Forelimb muscle (tissue), 1 donor: Measurements from ENCODE around the gene GP5. TPM values are rescaled to one million over a fixed set of nuclear protein-coding genes. Genes with fewer than 3 reads are reported as not detected.
A peak's percentile ranks its signal among the peaks of the same experiment; 100 is the strongest.

Source experiments
- DNase-seq: peaks from one replicate; pipeline ENCODE4 v3.0.0-alpha.2; 2013; ENCODE audit warnings: low read depth
- polyA plus RNA-seq: library from polyadenylated mRNA; unstranded; fragments of 120-200 nt; gene quantifications from one replicate; pipeline ENCODE4 v1.2.1, GENCODE V29; 2013; ENCODE audit not compliant: insufficient read length

GP5 gene
- polyA plus RNA-seq, 1 donor: 0.35 TPM

DNA sequence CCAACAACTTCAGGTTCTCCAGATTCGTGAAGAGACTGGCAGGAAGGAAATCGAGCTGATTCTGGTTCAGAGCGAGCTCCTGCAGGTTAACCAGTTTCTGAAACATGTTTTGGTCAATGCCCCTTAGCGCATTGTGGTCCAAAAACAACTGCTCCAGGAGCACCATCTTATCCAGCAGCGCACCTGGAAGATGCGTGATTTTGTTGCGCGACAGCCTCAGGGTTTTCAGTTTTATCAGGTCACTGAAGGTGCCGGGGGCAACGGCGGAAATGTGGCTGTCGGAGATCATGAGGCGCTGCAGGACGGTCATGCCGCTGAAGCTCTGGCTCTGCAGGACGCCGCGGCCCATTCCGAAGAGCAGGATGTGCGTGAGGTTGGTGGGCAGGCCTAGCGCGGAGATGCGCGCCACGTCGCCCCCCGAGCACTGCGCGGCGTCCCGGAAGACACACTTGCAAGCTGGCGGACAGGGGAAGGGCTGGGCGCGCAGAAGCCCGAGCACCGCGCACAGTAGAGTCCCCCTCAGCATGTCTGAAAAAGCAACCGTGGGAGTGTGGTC, 1.2 kb downstream of the GP5 start:
- DNase-seq: no peak

DNA sequence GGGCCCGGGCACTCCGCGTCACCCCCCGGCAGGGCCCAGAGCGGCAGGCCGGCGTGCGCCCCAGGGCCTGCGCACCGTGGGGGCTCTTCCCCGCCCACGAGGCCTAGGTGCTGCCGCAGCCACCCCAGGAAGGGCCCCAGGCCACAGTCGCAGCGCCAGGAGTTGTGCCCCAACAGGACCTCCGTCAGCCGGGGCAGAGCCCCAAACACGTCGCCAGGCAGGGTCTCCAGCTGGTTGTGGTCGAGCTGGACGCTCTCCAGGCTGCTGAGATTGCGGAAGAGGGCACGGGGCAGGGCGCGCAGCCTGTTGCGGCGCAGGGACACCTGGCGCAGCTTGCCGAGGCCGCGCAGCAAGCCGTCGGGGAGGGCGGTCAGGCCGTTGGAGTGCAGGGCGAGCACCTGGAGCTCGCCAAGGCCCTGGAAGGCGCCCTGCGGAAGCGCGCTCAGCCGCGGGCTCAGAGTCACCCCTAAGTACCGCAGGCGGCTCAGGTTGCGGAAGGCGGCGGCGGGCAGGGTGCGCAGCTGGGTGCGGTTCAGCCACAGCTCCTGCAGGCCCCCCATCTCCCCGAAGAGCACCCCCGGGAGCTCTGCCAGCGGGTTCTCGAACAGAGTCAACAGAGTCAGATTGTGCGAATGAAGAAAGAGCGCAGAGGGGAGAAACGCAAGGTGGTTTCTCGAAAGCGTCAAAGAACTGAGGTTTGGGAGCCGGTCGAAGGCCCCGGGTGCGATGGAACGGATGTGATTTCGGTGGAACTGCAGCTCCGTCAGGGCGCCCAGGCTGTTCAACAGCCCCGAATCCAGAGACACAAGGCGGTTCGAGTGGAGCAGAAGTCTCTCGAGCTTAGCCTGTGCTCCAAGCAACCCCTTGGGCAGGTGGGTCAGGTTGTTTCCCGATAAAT, 2.0 kb downstream of the GP5 start:
- no peak for DNase-seq

DNA sequence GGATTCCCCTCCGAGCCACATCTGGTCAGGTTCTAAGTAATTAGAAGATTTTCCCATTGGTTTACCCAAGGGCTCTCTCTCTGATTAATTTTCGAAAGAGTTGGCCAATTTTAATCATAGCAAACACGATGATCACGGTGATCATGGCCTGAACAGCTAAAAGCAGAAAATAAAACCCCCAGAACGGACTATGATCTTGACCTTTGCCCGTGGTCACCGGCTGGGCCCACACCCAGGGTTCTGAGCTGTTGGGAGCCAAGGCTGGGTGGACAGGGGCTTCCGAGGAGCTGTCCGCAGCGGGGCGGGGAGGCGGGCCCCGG, 2.6 kb downstream of the GP5 start:
- DNase-seq: no peak

DNA sequence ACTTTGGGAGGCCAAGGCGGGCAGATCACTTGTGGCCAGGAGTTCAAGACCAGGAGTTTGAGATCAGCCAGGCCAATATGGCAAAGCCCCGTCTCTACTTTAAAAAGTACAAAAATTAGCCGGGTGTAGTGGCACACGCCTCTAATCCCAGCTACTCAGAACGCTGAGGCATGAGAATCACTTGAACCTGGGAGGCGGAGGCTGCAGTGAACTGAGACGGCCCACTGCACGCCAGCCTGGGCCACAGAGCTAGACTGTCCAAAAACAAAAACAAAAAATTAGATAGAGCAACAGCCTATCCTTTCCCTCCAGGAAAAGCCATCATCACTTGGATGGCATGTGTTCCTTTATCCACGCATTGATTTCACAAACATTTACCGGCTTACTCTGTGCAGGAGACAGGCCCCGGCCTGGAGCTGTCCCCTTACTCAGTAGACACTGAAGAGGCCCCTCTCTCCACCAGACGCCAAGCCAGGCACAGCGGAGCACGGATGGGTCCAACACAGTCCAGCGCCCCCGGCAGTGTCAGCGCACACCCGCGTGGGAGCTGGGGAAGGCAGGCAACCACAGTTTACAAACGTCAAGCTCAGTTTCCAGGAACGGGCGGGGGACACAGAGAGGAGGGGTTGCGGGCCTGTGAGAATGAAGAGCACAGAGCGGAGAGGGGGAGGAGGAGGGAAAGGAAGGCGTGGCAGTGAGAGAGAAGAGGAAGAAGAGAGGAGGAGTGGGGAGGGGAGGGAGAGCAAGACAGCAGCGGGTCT, 3.1 kb downstream of the GP5 start:
- DNase-seq: peak; percentile 25

DNA sequence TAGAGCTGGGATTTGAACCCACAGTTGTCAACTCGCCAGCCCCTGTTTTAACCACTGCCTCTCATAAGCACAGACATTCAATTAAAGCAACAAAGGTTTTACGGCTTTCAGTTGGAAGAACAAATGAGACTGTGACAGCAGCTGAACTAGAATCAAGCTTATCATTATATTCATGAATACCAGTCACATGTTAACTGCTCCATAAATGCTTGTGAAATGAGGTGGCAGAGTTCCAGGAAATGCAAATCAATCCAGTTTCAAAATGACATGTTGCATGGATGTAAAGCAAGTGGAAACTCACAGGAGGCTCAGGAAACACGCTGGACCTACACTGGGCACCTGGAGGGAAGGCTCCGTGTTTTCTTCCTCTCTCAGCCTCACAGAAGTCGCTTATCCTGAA, 3.9 kb downstream of the GP5 start:
- DNase-seq: no peak

DNA sequence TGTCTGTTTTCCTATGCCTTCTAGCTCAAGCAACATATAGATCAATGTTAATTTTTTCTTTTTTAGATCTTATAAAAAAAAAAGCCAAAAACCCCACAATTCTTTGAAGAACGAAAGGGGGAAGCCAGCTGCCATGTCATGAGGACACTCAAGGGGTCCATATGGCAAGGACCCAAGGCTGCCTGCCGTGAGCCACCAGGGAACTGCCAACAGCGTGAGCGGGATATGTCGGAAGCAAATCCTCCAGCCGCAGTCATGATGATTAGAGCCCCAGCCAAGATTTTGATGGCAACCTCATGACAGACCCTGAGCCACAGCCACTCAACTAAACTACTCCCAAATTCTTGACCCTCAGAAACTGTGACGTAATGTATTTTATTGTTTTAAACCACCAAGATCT, 6.5 kb downstream of the GP5 start:
- no peak for DNase-seq

DNA sequence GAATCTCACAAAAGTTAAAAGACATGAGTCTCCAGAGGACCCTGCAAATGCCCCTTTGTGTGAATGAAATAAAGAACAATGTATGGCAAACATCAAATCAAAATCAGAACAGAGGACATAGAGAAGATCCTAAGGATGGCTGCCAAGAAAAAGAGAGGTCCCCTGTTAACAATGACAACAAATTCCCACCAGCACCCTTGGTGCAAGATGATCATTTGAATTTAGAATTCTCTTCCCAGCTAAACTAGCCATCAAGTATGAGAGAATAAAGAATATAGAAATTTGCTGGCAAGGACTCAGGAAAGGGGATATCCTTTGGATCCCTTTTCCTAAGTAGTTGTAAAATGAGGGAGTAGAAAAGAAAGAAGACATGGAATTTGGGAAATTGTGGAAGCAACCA, 8.2 kb downstream of the GP5 start:
- DNase-seq: no peak

DNA sequence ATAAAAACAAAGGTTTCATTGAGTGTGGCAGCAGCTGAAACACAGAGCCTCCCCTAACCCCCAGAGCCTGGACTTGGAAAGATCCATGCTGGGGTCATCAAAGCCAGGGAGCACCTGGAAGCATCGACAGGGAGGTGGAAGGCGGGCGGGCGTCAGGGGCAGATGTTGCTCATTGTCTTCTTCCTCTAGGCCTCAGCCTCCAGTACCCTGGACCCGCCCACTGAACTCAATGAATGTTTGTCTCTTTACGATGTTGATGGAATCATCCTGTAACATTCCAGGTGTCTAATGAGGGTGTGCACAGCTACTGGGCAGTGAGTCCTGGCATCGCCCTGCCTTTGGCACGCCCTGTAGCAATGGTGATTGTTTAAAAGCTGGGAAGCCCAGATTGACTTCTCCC, 9.8 kb downstream of the GP5 start:
- no peak for DNase-seq

DNA sequence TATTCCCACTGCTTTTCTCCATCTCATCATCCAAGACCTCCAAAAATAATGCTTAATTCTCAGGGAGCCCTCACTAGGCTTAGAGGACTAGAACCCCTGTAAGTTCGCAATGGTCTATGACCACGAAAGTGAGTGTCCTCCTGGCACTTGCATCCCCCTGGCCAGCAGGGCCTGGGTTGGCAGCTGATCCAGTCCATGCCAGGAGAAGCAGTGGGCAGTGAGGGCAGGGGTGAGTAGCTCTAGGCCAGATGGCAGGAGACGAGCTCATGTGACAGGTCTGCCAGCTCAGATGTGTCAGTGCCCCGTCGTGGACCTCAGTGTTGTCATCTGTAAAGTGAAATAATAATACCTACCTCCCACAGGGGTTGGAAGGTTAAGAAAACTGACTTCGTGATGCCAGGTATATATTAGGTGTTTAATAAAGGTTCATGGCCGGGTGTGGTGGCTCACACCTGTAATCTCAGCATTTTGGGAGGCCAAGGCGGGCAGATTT, 11.1 kb downstream of the GP5 start:
- DNase-seq: no peak

DNA sequence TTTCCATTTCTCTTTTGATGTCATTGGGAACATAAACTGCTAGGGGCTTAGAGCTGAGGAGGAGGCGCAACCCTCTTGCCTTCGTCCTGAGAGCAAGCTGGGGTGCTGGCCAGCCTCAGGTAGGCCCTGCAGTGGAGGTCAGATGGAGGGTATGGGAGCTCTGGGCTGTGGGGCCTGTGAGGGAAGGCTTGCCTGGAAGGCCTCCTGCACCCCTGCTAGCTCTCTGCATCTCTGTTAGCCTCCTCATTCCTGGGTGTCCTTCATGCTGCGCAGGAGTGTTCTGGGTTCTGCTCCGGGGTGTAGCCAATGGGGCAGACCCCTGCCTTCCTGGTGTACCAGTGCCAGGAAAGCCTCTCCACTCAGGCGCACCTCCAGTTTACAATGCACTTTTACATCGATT, 11.8 kb downstream of the GP5 start:
- no peak for DNase-seq

DNA sequence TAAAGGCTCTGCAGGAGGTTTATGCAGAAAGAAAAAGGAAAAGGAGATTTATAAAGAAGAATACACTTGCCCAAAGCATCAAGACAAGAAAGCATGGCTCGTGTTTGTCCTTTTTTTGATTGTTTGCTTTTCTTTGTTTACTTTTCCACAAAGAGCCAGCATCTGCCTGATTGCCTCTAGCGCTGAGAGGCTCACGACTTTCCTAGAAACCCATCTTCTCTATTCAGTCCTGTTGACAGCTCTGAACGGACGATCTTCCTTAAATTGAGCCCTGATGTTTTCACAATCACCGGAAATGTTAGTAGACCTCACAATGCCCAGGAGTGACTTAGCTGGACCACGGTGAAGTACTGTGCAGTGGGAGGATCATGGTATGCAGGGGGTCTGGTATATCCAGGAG, 12.4 kb downstream of the GP5 start:
- no peak for DNase-seq

DNA sequence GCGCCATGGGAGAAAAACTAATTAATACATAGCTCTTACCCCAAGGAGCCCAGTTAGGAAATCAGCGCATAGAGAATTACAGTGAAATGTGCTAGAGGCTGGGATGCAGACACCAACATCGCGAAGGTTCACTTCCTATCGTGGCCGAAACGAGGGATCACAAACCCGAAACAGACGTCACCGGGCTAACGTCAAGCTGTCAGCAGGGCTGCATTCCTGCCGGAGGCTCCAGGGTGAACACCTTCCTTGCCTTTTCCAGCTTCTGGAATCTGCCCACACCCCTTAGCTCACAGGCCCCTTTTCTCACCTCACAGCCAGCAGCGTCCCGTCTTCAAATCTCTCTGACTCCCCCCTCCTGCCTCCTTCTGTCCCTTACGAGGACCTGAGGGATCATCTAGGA, 13.0 kb downstream of the GP5 start:
- no peak for DNase-seq

DNA sequence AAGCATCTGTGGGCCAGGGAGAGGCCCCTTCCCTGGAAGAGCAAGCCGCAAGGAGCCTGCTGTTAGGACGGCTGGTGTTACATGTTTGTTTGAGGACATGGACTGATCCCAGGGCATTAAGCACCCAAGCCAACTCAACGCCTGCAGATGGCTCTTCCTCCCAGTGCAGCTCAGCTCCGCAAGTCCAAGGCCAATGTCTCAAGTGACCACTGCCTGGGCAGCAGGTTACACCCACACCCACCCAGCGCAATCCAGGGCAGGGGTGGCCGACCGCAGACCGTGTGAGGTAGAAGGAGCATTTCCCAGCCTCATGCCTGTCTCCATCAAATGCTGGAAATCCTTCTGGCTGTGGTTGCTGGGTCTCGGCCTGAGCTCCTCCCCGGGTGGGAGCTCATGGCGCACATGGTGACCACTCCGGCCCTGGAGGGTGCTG, 14.5 kb downstream of the GP5 start:
- no peak for DNase-seq

DNA sequence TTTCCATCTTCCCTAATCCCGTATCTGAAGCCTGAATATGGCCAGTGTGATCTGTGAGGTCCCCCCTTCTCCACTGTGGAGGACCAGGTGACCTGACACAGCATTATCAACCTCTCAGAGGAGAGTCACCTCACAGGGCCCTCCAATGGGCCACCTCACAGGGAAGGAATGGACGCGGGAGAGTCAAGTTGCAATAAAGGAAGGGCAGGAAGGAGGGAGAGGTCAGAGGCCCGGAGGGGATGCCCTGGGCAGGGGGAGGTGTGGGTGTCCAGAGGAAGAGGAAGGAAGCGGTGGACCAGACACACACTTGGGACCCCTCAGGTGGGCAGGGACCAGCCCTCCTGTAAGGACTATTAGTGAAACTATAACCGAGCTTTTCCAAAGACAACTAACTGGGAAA, 14.9 kb downstream of the GP5 start:
- no peak for DNase-seq

DNA sequence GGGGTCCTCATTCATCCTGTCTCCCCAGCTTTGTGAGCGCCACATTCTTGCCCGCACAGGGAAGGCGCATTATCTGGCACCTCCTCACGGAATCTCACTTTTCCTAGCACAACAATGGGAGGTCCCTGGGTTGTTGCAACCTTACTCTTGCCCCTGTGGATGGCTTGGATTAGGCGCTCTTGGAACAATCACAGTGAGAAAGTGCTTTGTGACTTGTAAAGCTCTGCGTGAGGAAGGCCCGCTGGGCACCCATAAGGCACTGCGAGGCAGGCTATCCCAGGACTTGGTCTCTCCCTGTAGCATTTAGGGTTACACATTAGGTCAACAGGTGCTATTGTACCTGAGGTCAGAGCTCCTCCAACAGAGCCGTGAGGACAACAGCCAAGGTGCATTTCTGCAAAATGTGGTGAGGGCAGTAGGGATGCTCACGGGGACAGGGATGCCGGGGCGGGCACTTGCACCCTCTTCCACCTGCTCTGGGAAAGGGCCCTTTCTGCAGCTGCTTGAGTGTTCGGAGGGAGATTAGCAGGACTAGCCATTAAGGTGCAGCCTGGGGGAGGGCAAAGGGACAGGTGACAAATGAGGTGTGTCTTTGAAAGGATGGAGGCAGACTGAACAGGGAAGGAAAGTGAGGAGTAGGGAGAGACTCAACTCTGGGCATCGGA, 15.7 kb downstream of the GP5 start:
- DNase-seq: no peak

DNA sequence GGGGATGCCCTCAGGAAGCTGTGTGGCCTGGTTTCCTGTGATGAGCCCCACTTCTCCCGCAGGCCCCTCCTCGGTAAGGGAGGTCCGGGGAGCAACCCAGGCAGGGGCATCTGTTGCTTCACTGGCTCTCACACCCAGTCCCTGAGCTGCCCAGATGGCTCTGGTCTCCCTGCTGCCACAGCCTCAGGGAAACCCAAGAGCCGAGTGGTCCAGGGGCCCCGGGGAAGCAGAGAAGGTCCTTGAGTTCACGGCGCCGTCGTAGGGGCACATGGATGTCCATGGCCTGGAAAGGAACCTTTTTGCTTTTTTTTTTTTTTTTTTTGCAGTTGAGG, 16.2 kb downstream of the GP5 start:
- no peak for DNase-seq

DNA sequence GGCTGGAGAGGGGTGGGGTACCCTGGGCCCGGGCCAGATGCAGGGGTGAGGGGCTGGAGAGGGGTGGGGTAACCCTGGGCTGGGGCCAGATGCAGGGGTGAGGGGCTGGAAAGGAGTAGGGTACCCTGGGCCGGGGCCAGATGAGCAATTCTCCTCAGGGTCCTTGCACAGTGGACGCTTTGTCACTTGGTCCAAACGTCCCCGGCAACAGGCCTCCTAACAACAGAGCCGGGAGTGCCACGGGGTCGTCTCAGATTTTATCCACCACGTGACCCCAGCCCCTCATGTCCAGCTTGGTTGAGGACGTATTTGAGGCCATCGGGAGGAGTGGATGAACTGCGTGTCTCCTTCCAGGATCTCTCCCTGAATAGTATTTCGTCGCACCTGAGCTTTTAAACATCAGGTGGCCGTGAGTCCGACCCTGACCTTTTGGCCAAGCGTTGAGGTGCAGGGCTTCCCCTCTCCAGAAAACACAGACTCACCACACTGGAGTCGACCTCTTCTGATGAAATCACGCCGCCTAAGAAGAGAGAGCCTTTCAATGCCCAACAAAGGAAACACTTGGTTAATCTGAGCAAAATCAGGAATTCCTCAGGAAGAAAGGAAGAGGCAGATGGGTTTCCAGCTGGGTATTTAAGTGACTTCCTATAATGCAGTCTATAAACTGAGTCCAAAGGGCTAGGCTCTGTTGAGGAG, 16.7 kb downstream of the GP5 start:
- no peak for DNase-seq

DNA sequence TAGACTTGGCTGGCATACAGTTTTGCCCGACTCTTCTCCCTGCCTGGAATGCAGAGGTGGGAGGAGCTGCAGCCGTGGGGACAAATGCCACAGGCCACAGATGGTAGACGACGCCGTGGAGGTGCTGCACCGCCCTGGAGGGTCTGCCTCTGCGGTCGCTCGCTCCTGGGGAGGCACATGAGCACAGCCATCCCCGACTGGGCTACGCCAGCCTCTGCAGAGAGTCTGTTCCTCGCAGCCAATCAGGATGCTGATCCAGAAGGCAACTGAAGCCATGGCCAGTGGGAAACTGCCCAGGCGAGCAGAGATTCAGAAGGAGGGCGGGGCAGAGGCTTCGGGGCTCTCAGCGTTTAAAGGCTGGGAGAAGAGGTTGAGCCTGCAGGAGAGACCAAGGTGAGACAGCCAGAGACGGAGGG, 17.6 kb downstream of the GP5 start:
- no peak for DNase-seq

DNA sequence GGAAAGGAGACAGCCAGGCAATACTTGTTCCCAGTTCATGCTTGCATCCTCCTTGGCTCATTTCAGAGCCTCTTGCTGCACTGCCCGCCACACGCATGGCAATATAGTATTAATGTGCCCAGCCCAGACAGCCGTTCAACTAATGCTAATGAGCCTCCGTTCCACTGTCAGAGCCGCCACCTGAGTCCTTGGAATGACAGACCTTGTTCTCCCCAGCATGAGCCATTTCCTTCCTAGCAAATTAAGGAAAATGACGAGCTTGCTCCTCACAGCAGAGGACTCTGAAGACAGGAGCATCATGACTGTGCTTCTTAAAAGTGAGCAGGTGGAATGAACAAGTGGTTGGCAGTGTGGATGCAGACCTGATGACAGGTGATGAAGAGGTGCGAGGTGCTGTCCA, 18.7 kb downstream of the GP5 start:
- DNase-seq: no peak

DNA sequence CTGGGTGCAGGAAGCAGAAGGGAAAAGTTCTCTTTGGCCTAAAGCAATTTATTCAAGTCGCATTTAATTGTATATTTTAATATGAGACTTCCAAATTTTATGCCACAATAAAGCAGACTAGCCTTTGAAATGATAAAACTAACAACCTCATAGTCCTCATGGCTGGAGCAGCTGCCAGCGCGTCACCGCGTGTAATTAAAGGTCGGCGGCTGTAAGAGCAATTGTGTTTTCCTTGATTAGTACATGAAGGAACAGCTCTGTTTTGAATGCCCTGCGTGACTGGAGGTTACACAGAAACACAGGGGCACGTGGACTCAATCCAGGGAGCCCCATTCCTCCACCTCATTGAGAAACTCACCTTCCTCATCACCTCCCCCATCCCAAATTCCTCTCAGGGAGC, 19.4 kb downstream of the GP5 start:
- no peak for DNase-seq

DNA sequence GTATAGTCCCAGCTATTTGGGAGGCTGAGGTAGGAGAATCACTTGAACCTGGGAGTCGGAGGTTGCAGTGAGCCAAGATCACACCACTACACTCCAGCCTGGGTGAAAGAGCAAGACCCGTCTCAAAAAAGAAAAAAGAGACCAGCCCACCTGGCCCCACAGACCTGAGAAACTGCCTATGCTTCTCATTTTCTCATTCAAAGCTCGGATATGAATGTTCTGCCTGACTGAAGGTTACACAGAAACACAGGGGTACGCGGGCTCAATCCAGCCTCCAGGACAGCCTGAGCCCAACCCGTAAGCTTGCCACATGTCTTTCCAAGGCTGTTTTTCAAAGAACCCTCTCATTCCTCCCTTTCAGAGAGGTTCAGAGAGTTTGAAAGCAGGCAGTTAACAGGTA, 19.8 kb downstream of the GP5 start:
- DNase-seq: no peak

DNA sequence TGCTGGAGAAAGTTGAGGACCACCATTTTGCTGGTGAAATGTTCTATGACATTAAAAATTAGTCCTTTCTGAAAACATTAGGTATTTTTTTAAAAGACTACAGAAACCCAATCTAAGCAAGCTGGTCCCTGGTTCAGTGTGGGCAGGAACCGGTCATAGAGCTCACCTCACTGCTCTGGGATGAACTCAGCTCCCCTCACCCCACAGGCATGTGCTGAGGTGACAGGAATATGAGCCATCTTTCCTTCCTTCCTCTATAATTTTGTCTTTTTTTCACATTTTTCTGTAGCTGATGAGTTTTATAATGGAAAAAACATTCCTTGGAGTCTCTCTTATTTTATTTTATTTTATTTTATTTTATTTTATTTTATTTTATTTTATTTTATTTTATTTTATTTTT, 21.4 kb downstream of the GP5 start:
- no peak for DNase-seq
